Activated B cell treated with CpG ODN at 0.5 μM for 24 hours (primary cell): Measurements from ENCODE around the gene CACNA2D3. TPM values are rescaled to one million over a fixed set of nuclear protein-coding genes. Genes with fewer than 3 reads are reported as not detected.

Source experiments
- ATAC-seq: fragments of 200-7000 bp; cut with Tn5 transposase; one replicate; pipeline ENCODE4 v1.10.0; 2021; ENCODE audit warnings: low read depth, mild to moderate bottlenecking, moderate library complexity
- CTCF ChIA-PET: fragments of 350-600 bp; sonication (Branson Sonifier 250); formaldehyde crosslinking; loops from one replicate; lab custom pipeline; 2021; ENCODE audit warnings: antibody characterized with exemption; lab: Charles Lee
- POLR2A ChIA-PET: fragments of 350-600 bp; sonication (Branson Sonifier 250); formaldehyde crosslinking; loops from one replicate; lab custom pipeline; 2021; ENCODE audit warnings: antibody characterized with exemption; lab: Charles Lee
- DNase-seq: peaks from one replicate; pipeline ENCODE4 v3.0.0; 2022
- H3K27ac Mint-ChIP-seq: one replicate; pipeline ENCODE4 v1.8.0; 2020; ENCODE audit warnings: mixed read lengths
- H3K27me3 Mint-ChIP-seq: one replicate; pipeline ENCODE4 v1.8.0; 2021; ENCODE audit warnings: mixed read lengths
- H3K36me3 Mint-ChIP-seq: one replicate; pipeline ENCODE4 v1.8.0; 2021; ENCODE audit warnings: low read depth, mixed read lengths
- H3K4me1 Mint-ChIP-seq: one replicate; pipeline ENCODE4 v1.8.0; 2021; ENCODE audit warnings: mixed read lengths
- H3K4me3 Mint-ChIP-seq: one replicate; pipeline ENCODE4 v1.8.0; 2020; ENCODE audit warnings: mild to moderate bottlenecking, mixed read lengths
- H3K9me3 Mint-ChIP-seq: one replicate; pipeline ENCODE4 v1.8.0; 2020; ENCODE audit warnings: mixed read lengths
- CTCF ChIP-seq: fragments of 200-600 bp; IDR thresholded peaks from one replicate; pipeline ENCODE4 v1.8.0; 2022; ENCODE audit warnings: antibody characterized with exemption, mild to moderate bottlenecking
- intact Hi-C: fragments of 100-400 bp; cut with micrococcal nuclease; formaldehyde crosslinking; loops from one replicate; pipeline ENCODE4 v1.15.1; 2024
- total RNA-seq: library from RNA; stranded (reverse); gene quantifications from 2 replicates; pipeline ENCODE4 v1.2.3, GENCODE V29; 2022

CACNA2D3 gene
- total RNA-seq, 1 donor from 2014 or later: not detected

GRCh38 chr3:54983266-54984099 lies 861.1 kb downstream of the CACNA2D3 start:
- Mint-ChIP-seq H3K36me3 (no peaks in the 10 kb centered on the region), H3K9me3 (no peaks in the 10 kb centered on the region), H3K27me3 (no peaks in the 10 kb centered on the region), H3K4me1 (no peaks in the 10 kb centered on the region), H3K4me3 (no peak overlapping the region), H3K27ac (no peak overlapping the region)
- CTCF ChIA-PET: no interaction called here
- POLR2A ChIA-PET: no interaction called here
- intact Hi-C loops: no loop called here
- DNase-seq: no peak
- no peak for ATAC-seq
- no peak for TF ChIP-seq CTCF

GRCh38 chr3:54985856-54986255 lies 863.5 kb downstream of the CACNA2D3 start:
- intact Hi-C loops: no loop called here
- ATAC-seq: no peak
- TF ChIP-seq CTCF: no peak

GRCh38 chr3:54986294-54986693 lies 863.9 kb downstream of the CACNA2D3 start:
- H3K9me3 Mint-ChIP-seq: no peaks in the 10 kb centered on the region
- ChIA-PET POLR2A (no interaction called here), CTCF (no interaction called here)
- no peaks in the 10 kb centered on the region for H3K27me3 Mint-ChIP-seq
- ATAC-seq (no peak), DNase-seq (no peak)
- H3K27ac Mint-ChIP-seq: no peak overlapping the region
- H3K4me3 Mint-ChIP-seq: no peak overlapping the region
- TF ChIP-seq CTCF: no peak
- no peaks in the 10 kb centered on the region for H3K4me1 Mint-ChIP-seq
- H3K36me3 Mint-ChIP-seq: no peaks in the 10 kb centered on the region
- intact Hi-C loops: no loop called here

More at GRCh38 chr3:54985856-54986255, 863.5 kb downstream of the CACNA2D3 start:
- Mint-ChIP-seq H3K9me3 (no peaks in the 10 kb centered on the region), H3K36me3 (no peaks in the 10 kb centered on the region), H3K27ac (no peak overlapping the region), H3K4me3 (no peak overlapping the region), H3K27me3 (no peaks in the 10 kb centered on the region), H3K4me1 (no peaks in the 10 kb centered on the region)
- POLR2A ChIA-PET: no interaction called here
- no peak for DNase-seq
- CTCF ChIA-PET: no interaction called here

- Mint-ChIP-seq H3K4me3 (no peak overlapping the region), H3K4me1 (no peaks in the 10 kb centered on the region), H3K36me3 (no peaks in the 10 kb centered on the region), H3K27ac (no peak overlapping the region), H3K27me3 (no peaks in the 10 kb centered on the region), H3K9me3 (no peaks in the 10 kb centered on the region)
- intact Hi-C loops: no loop called here
- ChIA-PET CTCF (no interaction called here), POLR2A (no interaction called here)
- ATAC-seq (no peak), DNase-seq (no peak)
- TF ChIP-seq CTCF: no peak
These were observed 865.4 kb downstream of the CACNA2D3 start for GRCh38 chr3:54987719-54988118.

- no peak overlapping the region for H3K27ac Mint-ChIP-seq
- no peak for TF ChIP-seq CTCF
- no peaks in the 10 kb centered on the region for H3K9me3 Mint-ChIP-seq
- no peak overlapping the region for H3K4me3 Mint-ChIP-seq
- DNase-seq (no peak), ATAC-seq (no peak)
- ChIA-PET CTCF (no interaction called here), POLR2A (no interaction called here)
- no peaks in the 10 kb centered on the region for H3K27me3 Mint-ChIP-seq
- intact Hi-C loops: no loop called here
- H3K4me1 Mint-ChIP-seq: no peaks in the 10 kb centered on the region
- H3K36me3 Mint-ChIP-seq: no peaks in the 10 kb centered on the region
These were observed 866.0 kb downstream of the CACNA2D3 start for GRCh38 chr3:54988302-54988837.
